Stimulated activated CD4-positive, alpha-beta T cell treated with anti-CD3 and anti-CD28 coated beads, TNF-alpha, amount 100 ng/mL, for 48 hours (primary cell): ENCODE data around the gene MANEA.

ENCODE experiments used
- DNase-seq, 3 donors: peaks; one replicate each; pipeline ENCODE4 v3.0.0-alpha.2; 2020; ENCODE audit warnings: low read depth in 3 of 3

Gene MANEA

DNA sequence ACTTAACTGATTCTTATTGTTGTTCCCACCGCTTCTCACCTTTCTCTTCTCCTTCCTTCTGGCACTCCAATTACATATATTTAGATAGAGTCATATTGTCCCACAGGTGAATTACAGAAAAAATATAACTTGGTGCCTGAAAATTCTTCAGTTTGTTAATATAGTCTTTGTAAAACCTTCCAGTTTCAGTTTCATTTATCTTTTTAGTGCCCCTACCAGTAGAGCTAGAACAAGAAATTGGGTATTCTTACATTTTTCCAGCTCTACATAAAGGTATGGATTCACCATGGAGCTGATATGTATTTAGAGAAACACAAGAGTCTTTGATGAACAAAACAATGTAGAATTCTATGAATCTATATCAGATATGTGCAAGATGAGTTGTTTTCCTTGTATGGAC lies 10.7 kb downstream of the MANEA start:
- no peak for DNase-seq

GRCh38 chr6:95589067-95589466 lies 11.7 kb downstream of the MANEA start:
- no peak for DNase-seq

GRCh38 chr6:95589826-95590570 lies 12.7 kb downstream of the MANEA start:
- no peak for DNase-seq

GRCh38 chr6:95593025-95593424 lies 15.7 kb downstream of the MANEA start:
- DNase-seq, result no peak

- DNase-seq, result no peak
Observed at GRCh38 chr6:95596021-95596420, 18.7 kb downstream of the MANEA start.

DNA sequence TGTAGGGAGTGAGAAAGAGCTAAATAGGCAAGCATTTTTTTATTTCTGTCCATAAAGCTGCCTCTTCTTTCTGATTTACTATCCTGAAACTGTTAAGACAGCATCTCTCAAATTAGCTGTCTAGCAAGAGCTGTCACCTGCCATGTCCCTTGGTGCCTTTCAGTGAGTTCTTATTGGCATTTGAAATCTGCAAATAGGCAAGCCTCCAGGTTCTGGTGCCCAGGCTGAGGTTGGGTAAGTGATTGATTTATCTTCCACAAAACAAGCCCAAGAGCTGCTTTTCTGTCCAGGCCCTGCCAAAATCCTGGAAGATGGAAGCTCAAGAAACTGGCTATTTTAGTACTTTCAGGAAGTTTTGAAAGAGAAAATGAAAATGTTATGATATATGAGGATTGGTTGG lies 22.4 kb downstream of the MANEA start:
- DNase-seq, result no peak

- no peak for DNase-seq
Observed at GRCh38 chr6:95601133-95601532, 23.8 kb downstream of the MANEA start.

DNA sequence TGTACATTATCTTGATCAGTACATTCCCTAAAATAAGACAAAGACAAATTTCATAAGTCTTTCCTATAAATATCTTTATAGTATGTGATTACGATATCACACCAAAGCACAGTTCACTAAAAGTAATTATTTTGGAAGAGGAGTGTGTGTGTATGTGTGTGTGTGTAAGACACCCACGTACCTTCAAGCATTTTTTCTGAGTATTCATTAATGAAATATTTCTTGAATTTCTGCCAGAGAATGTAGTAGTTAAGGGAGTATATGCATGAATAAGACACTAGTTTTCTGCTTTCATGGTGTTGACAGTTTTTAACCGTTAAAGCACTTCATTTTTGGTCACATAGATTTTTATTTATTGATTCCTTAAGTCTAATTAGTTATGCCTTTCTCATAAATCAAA lies 36.8 kb downstream of the MANEA start:
- DNase-seq, result no peak

DNA sequence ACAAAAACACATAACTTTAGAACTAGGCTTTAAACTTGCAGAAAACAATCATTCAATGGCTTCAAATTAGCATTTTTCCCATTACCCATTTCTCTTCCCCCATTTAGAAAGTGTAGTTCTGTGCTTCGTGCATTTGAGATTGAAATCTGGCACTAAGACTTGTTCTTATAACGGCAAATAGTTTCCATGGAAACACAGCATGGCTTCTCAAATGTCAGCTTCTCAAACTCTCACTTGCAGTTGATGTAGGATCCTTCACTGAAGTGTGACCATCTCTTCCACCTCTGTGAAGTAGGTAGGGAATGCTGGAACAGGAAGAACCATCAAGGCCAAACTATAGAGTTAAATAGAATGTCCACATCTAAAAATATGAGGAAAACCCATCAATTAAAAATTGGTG lies 52.2 kb downstream of the MANEA start:
- DNase-seq, result no peak

- no peak for DNase-seq
Observed at GRCh38 chr6:95636552-95637431, 59.5 kb downstream of the MANEA start.

DNA sequence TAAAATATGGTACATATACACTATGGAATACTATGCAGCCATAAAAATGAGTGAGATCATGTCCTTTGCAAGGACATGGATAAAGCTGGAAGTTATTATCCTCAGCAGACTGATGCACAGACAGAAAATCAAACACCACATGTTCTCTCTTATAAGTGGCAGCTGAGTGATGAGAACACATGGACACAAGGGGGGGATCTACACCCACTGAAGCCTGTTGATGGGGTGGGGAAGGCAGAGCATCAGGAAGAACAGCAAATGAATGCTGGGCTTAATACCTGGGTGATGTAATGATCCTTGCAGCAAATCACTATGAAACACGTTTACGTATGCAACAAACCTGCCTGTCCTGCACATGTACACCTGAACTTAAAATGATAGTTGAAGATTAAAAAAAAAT lies 71.3 kb downstream of the MANEA start:
- no peak for DNase-seq

DNA sequence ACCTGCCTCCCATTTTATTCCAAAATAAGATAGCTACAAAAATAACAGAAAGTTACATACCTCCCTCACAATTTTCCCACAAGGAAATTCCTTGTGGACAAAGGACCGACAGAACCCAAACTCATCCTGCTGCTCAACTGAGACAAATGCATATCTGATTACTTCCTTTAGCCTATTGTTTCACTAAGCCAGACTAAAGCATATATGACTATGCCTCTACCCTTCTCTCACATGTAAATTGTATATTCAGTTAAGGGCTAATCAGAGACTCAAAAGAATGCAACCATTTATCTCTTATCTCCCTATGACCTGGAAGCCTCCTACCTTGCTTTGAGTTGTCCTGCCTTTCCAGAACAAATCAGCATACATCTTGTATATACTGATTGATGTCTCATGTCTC lies 72.1 kb downstream of the MANEA start:
- no peak for DNase-seq

GRCh38 chr6:95654176-95654575 lies 76.8 kb downstream of the MANEA start:
- DNase-seq, result no peak

DNA sequence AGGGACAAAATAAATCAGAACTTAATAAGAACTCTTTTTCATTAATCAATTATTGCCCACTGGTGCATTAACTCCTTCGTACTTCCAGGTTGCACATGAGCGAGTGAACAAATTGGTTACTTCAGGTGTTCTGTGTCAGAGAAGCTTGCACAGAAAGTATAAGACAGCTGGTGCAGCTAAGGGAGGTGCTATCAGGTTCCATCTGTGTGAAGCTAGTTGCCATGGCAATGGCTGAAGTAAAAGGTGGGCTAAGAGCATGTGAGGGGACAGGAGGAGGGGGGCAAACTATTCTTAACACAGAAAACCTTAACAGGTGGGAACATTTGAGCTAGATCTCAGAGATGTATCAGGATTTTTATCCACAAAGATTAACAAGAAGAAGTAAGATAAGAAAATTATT lies 81.6 kb downstream of the MANEA start:
- DNase-seq, result no peak
